Common myeloid progenitor, CD34-positive (primary cell): Measurements from ENCODE around the gene ZDHHC18.

ENCODE experiments used
- CTCF ChIA-PET: fragments of 350-600 bp; sonication (Branson Sonifier 250); formaldehyde crosslinking; loops from one replicate; lab custom pipeline; 2021; ENCODE audit warnings: antibody characterized with exemption; lab: Charles Lee
- POLR2A ChIA-PET: fragments of 350-600 bp; sonication (Branson Sonifier 250); formaldehyde crosslinking; loops from one replicate; lab custom pipeline; 2021; ENCODE audit warnings: antibody characterized with exemption; lab: Charles Lee
- DNase-seq, 3 donors: peaks; one replicate each; pipeline versions ENCODE4 v3.0.0 to v3.0.0-alpha.2; 2013
- H3K27ac ChIP-seq, 2 experiments: 1 replicate in 1 of 2; 2 replicates in 1 of 2; pipeline ENCODE4 v1.7.0; 2013; ENCODE audit warnings: inconsistent platforms in 2 of 2, low read length in 2 of 2, mild to moderate bottlenecking in 2 of 2, low read depth in 1 of 2, moderate library complexity in 1 of 2; ENCODE audit not compliant: severe bottlenecking in 2 of 2, insufficient read depth in 1 of 2, poor library complexity in 1 of 2
- H3K27me3 ChIP-seq, 5 experiments: replicated peaks in 2 of 5; 1 replicate in 3 of 5; 2 replicates in 2 of 5; pipeline versions ENCODE4 v1.6.1 to v1.7.0; 2013; ENCODE audit warnings: low read length in 4 of 5, mild to moderate bottlenecking in 2 of 5, moderate library complexity in 2 of 5, inconsistent platforms in 1 of 5; ENCODE audit not compliant: insufficient read depth in 5 of 5, control insufficient read depth in 4 of 5
- H3K36me3 ChIP-seq, 4 experiments: 1 replicate in 2 of 4; 2 replicates in 2 of 4; pipeline versions ENCODE4 v1.6.1 to v1.7.0; 2013; ENCODE audit warnings: low read length in 3 of 4, control low read depth in 1 of 4, mild to moderate bottlenecking in 1 of 4; ENCODE audit not compliant: control insufficient read depth in 4 of 4, insufficient read depth in 4 of 4
- H3K4me1 ChIP-seq, 4 experiments: 1 replicate in 3 of 4; 2 replicates in 1 of 4; pipeline versions ENCODE4 v1.6.1 to v1.7.1; 2013; ENCODE audit warnings: low read length in 3 of 4, mild to moderate bottlenecking in 3 of 4, control low read depth in 1 of 4, inconsistent platforms in 1 of 4, moderate library complexity in 1 of 4; ENCODE audit not compliant: control insufficient read depth in 4 of 4, insufficient read depth in 4 of 4; ENCODE audit errors: control extremely low read depth in 1 of 4
- H3K4me3 ChIP-seq, 7 experiments: 1 replicate in 4 of 7; 2 replicates in 3 of 7; pipeline versions ENCODE4 v1.5.1 to v1.7.0; 2013; ENCODE audit warnings: mild to moderate bottlenecking in 7 of 7, low read length in 6 of 7, moderate library complexity in 6 of 7, inconsistent platforms in 2 of 7, low read depth in 2 of 7, control low read depth in 1 of 7; ENCODE audit not compliant: insufficient read depth in 4 of 7, control insufficient read depth in 1 of 7; ENCODE audit errors: extremely low read depth in 1 of 7
- H3K9me3 ChIP-seq, 5 experiments: 1 replicate in 4 of 5; 2 replicates in 1 of 5; pipeline versions ENCODE4 v1.6.1 to v1.7.1; 2013; ENCODE audit warnings: low read length in 4 of 5, mild to moderate bottlenecking in 2 of 5, inconsistent platforms in 1 of 5, low read depth in 1 of 5, moderate library complexity in 1 of 5; ENCODE audit not compliant: control insufficient read depth in 4 of 5, insufficient read depth in 2 of 5; ENCODE audit errors: control extremely low read depth in 1 of 5
- WGBS: methylation state at CpG from one replicate; pipeline ENCODE4 v1.1.5; 2013; ENCODE audit not compliant: insufficient coverage; 5-methylcytosine and 5-hydroxymethylcytosine counted together

Gene ZDHHC18

GRCh38 chr1:26784023-26784871, 42.2 kb upstream of the ZDHHC18 start:
- DNase-seq: no peak
- Histone ChIP-seq H3K36me3 (peaks cover 6 to 43% (median 29%) of the 10 kb centered on the region in 4 experiments), H3K27me3 (no peaks in the 10 kb centered on the region), H3K4me1 (peaks cover 41 to 66% (median 60%) of the 10 kb centered on the region in 4 experiments), H3K4me3 (no peak overlapping the region), H3K27ac (peak overlapping the region in 1 of 2 experiments; percentile 96), H3K9me3 (no peaks in the 10 kb centered on the region)
- CTCF ChIA-PET: interaction anchor here (0.9 to 9.5 kb wide), 7 partner anchors 13 to 182 kb away, joined by 3 to 186 read pairs (median 7); no protein-coding TSS in a partner anchor
- POLR2A ChIA-PET: no interaction called here
- 100% methylated on average over 2 of the region's 2 CpGs for WGBS

GRCh38 chr1:26784886-26785285, 41.6 kb upstream of the ZDHHC18 start:
- 100% methylated on average over 1 of the region's 1 CpG for WGBS
- POLR2A ChIA-PET: no interaction called here
- no peak for DNase-seq
- H3K27me3 ChIP-seq: no peaks in the 10 kb centered on the region
- peaks cover 47 to 68% (median 66%) of the 10 kb centered on the region in 4 experiments for H3K4me1 ChIP-seq
- peak overlapping the region in 1 of 2 experiments; percentile 96 for H3K27ac ChIP-seq
- CTCF ChIA-PET: interaction anchor here (1.2 to 9.5 kb wide), 4 partner anchors 13 to 183 kb away, joined by 4 to 186 read pairs (median 9); no protein-coding TSS in a partner anchor
- peaks cover 2 to 37% (median 24%) of the 10 kb centered on the region in 4 experiments for H3K36me3 ChIP-seq
- no peak overlapping the region for H3K4me3 ChIP-seq
- H3K9me3 ChIP-seq: no peaks in the 10 kb centered on the region

- ChIA-PET POLR2A (no interaction called here), CTCF (interaction anchor here (0.6 to 9.5 kb wide), 6 partner anchors 9 to 184 kb away, joined by 3 to 186 read pairs (median 4); no protein-coding TSS in a partner anchor)
- Histone ChIP-seq H3K27ac (peak overlapping the region; percentile 18 to 96), H3K4me1 (peaks cover 55 to 77% (median 73%) of the 10 kb centered on the region in 4 experiments), H3K9me3 (no peaks in the 10 kb centered on the region), H3K4me3 (peak overlapping the region in 5 of 7 experiments; percentile 38 to 95 (median 91)), H3K36me3 (peaks cover 2 to 31% (median 14%) of the 10 kb centered on the region in 4 experiments), H3K27me3 (no peaks in the 10 kb centered on the region)
- peak; percentile 55 to 64 (median 64) for DNase-seq
- 36% methylated on average over 2 of the region's 5 CpGs for WGBS
These were observed 40.7 kb upstream of the ZDHHC18 start for GRCh38 chr1:26785611-26786436.

GRCh38 chr1:26786437-26787380, 39.8 kb upstream of the ZDHHC18 start:
- Histone ChIP-seq H3K27ac (peak overlapping the region; percentile 87 to 96), H3K9me3 (no peaks in the 10 kb centered on the region), H3K36me3 (peaks cover 3 to 25% (median 10%) of the 10 kb centered on the region in 4 experiments), H3K27me3 (no peaks in the 10 kb centered on the region), H3K4me1 (peaks cover 60 to 86% (median 77%) of the 10 kb centered on the region in 4 experiments), H3K4me3 (peak overlapping the region; percentile 72 to 95 (median 91))
- DNase-seq: peak; percentile 63 to 87 (median 79)
- 0% methylated on average over 10 of the region's 12 CpGs for WGBS
- ChIA-PET CTCF (interaction anchor here (0.6 to 9.5 kb wide), 6 partner anchors 10 to 184 kb away, joined by 3 to 186 read pairs (median 3); no protein-coding TSS in a partner anchor), POLR2A (interaction anchor here (0.9 to 1.4 kb wide), 2 partner anchors 8 to 88 kb away, joined by 3 to 5 read pairs; no protein-coding TSS in a partner anchor)

- ChIA-PET POLR2A (interaction anchor here (0.9 to 2.0 kb wide), 5 partner anchors 8 to 287 kb away, joined by 3 to 9 read pairs (median 3); no protein-coding TSS in a partner anchor), CTCF (interaction anchor here (0.9 to 9.5 kb wide), 10 partner anchors 9 to 185 kb away, joined by 3 to 186 read pairs (median 4); no protein-coding TSS in a partner anchor)
- Histone ChIP-seq H3K4me3 (peak overlapping the region; percentile 72 to 95 (median 91)), H3K27ac (peak overlapping the region; percentile 87 to 96), H3K27me3 (no peaks in the 10 kb centered on the region), H3K4me1 (peaks cover 63 to 88% (median 77%) of the 10 kb centered on the region in 4 experiments), H3K36me3 (peaks cover 5 to 18% (median 8%) of the 10 kb centered on the region in 4 experiments), H3K9me3 (no peaks in the 10 kb centered on the region)
- WGBS: 0% methylated on average over 6 of the region's 11 CpGs
- DNase-seq: peak; percentile 62 to 84 (median 77)
These were observed 39.1 kb upstream of the ZDHHC18 start for GRCh38 chr1:26787381-26787705.
